Midbrain (tissue), 1 donor: ENCODE data around the gene PTF1A.

Experiments
- DNase-seq: peaks from one replicate; lab custom pipeline; 2025; lab: John Stamatoyannopoulos, UW

PTF1A gene, protein sequence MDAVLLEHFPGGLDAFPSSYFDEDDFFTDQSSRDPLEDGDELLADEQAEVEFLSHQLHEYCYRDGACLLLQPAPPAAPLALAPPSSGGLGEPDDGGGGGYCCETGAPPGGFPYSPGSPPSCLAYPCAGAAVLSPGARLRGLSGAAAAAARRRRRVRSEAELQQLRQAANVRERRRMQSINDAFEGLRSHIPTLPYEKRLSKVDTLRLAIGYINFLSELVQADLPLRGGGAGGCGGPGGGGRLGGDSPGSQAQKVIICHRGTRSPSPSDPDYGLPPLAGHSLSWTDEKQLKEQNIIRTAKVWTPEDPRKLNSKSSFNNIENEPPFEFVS

DNA sequence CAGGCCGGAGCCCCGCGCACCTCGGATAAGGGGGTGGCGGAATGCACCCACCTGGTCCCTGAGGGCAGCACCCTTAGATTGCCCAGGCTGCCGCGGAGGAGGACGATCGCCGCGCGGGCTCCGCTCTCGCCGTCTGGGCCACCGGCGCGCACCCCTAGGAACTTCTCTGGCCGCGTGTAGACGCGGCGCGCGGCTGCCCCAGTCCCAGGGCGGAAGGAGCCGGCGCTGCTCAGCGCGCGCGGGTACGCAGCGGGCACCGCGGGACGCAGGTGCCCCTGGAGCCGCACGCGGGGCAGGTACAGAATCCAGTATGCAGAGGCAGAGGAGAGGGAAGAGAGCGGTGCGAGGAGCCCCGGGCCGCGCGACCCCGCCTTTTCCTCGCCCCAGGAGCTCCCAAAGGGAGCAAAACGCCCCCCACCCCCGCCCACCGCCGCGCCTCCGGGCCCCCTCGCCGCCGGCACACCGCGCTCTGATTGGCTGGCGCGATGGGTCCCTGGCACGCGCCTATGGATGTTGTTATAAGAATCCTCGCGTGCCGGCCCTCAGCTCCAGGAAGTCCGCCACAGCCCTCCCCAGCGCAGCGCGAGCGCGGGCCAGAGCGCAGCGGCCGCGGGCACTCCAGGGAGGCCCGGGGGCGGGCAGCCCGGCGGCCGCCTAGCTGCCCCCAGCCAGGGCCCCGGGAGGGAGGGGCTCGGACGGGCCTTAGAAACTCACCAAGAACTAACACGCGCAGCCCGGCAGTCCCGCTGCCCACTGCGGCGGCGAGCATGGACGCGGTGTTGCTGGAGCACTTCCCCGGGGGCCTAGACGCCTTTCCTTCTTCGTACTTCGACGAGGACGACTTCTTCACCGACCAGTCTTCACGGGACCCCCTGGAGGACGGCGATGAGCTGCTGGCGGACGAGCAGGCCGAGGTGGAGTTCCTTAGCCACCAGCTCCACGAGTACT lies at the start of gene PTF1A:
PTF1A (plus strand) TSS at position 549 of the 948 bp plus-strand sequence; CDS start at position 768, 219 bp downstream.
- no peak for DNase-seq

DNA sequence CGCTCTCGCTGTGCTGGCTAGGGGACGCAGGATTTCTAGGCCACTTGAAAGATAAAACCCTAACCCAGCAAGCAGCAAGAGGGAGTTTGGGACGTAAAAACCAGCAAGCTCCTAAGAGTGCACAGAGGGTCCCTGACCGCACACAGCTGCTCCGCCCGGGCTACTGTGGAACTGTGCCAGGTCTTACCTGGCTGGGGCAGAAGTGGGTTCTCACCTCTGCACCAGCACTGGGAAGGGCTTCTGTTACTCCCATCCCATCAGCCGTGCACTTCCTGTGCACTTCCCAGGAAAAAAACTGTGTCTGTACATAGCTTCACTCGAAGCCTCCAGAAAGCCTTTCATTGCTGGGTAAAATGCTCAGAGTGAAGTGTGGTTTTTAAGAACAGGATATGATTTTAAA lies 45.9 kb upstream of the PTF1A start:
- no peak for DNase-seq

DNA sequence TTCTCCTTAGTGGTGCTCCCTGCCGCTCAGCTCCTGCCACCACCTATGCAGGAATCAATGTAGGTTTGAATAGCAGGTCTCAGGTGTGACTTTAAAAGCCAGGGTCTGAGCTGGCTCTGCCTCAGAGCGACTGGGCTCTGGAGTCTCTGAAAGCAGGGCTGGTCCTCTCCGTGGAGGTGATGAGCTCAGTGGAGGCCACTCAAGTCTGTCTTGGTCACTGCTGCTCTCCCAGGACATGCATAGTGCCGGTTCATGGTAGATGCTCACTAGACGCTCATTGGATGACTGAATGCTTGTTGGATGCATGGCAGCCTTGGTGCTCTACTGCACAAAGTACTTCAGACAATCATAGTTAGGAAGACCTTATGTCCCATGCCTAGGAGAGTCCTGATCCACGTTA lies 45.1 kb upstream of the PTF1A start:
- DNase-seq, result no peak

DNA sequence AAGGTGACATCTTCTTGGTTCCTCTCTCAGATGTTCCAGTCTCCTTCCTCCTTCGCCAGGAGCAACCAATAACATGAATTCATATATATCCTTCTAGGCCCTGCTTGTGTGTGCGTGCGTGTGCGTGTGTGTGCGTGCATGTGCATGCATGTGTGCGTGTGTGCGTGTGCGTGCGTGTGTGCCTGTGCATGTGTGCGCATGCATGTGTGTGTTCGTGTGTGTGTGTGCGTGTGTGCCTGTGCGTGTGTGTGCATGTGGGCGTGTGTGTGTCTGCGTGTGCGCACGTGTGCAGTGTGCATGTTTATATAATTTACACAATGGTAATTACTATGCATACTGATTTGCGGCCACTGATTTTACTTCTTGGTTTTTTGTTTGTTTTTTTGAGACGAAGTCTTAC lies 43.9 kb upstream of the PTF1A start:
- no peak for DNase-seq

DNA sequence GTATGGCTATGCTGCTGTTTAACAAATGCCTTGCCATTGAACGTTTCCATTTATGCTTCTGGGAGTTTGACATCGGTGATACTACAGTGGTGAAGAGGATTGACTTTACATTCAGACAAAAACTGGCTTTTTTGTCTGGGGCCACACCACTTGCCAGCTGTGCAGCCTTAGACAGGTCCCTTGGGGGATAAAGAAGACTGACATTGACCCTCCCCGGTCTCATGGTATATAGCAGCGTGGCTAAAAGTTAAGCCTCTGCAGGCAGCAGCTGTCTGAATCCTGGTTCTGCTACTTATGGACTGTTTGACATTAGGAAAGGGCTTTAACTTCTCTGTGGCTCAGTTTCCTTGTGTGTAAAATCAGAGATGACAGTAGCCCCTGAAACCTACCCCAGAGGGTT lies 42.0 kb upstream of the PTF1A start:
- DNase-seq, result no peak

DNA sequence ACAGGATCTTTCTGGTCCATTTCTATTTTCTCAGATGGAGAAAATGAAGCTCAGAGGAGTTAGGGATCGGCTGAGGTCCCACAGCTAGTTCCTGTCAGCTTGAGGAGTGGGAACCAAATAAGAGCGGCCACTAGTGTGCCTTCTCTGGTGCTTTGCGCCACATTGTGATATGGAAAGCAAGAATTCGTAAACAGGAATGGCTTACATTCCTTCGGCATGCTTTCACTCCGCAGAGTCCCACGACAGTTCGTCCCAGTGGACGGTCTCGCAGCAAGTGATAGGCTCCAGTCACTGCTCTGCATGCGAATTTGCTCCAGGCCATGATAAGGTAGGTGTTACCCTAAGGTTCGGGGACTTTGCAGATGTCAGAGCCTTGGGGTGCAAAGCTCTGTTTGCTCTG lies 41.5 kb upstream of the PTF1A start:
- no peak for DNase-seq

DNA sequence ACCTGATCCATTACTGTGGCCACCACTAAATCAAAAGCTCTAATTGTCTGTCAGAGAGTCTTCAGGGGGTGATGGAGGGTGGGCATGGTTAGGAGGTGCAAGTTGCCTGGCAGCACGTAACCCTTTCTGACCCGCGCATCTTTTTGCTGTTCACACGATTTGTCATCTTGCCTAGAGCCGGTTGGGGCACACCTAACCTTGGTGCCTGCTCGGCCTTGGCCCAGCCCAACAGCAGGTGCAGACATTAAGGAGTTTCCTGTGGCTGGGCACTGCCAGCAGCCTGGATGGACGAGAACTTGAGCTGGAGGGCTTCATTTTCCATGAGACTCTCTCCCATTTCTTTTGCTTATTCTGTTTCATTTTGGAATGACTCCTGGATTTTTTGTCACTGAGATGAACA lies 41.0 kb upstream of the PTF1A start:
- no peak for DNase-seq

DNA sequence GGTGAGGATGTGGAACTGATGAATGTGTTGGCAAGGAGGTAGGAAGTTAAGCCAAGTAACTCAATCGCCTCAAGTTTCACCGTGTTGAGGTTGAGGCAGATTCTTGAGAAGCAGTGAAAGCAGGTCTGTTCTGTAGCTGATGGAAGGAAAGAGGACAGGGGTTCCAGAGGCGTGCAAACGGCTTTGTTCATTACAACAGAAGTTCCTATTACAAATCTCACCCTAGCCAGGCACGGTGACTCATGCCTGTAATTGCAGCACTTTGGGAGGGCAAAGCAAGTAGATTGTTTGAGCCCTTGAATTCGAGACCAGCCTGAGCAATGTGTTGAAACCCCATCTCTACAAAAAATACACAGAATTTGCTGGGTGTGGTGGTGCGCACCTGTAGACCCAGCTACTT lies 36.9 kb upstream of the PTF1A start:
- DNase-seq, result no peak

DNA sequence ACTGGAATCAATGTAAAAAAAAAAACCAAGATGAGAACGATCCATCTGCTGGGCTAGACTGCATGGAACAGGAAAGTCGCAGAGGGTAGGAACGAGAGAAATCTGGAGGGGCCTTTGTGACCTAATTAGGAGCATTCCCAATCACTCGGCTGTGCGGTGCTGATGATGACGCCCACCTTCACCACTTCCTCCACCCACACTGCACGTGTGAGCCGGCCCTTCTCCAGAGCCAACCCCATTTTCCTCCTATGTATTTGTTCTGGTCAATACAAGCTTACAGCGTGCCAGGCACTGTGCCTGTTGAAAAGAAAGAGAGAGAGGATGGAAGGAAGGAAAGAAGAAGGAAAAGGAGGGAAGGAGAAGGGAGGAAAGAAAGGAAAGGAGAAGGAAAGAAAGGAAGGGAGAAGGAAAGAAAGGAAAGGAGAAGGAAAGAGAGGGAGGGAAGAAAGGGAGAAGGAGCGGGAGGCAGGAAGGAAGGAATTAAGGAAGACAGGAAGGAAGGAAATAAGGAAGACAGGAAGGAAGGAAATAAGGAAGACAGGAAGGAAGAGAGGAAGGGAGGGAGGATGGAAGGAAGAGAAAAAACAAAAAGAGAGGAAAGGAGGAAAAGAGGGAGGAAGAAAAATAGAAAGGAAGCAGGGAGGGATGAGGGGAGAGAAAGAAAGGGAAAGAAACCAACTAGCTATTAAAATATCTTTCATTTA lies 35.5 kb upstream of the PTF1A start:
- no peak for DNase-seq

DNA sequence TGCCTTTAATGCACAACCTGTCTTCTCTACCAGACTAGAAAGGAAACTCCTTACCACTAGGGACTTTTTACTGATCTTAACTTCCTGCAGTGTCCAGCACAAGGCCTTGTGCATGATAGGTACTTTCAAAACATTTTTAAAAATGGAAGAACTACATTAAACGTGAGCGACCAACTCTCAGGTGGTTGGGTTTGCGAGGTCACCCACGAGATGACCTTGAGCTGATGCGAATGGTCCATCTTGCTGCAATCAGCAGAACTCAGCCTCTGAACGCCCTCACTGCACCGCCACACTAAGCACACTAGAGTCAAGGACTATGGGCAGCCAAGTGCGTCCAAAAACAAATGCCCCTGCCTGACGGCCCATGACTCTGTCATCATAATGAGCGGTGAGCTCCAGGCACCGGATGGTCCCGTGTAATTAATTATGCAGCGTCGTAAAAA lies 34.9 kb upstream of the PTF1A start:
- DNase-seq, result no peak

DNA sequence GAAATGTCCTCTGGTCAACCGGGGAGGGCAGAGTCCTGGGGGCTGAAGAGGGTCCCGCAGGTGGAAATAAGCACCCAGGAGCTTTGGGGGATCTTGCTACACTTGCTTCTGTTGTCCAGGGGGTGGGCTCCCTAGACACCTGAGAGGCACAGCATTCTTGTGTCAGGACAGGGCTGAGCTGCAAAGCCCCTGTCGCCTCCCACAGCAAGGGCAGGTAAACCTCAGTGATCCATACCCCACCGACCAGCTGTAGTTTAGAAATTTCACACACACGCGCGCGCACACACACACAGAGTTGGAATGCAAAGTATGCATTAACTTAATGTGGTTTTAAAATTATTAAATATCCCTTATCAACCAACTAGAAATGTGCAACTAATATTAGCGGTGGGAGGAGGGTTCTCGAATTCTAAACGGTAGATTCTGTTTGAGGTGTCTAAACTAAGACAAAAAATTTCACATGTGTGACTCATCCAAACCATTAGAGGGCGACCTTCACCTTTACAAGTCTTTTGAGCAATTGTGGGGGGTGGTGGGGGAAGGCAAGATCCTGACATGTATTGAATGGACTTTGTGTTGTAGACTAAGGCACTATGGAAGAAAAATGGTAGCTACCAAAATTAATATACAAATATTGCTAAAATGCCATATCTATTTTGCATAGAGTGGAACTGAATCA lies 34.3 kb upstream of the PTF1A start:
- DNase-seq, result peak; percentile 31

DNA sequence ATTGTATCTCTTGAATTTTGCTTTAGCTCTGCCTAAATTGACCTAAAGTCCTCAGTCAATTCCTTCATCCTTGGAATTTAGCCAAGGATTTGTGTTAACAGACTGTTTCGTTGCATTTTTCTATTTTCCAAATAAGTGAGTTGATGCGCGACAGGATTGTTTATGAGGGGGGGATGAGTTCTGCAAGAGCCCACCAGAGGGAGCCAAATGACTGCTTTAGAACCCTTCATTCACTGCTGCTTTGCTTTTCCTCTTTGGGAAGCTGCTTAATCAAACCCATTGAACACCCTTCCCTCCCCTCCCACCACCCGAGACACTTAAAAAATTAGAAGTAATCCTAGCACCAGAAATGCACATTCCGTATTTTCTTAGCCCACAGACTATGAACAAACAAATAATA lies 33.7 kb upstream of the PTF1A start:
- DNase-seq, result peak; percentile 77

DNA sequence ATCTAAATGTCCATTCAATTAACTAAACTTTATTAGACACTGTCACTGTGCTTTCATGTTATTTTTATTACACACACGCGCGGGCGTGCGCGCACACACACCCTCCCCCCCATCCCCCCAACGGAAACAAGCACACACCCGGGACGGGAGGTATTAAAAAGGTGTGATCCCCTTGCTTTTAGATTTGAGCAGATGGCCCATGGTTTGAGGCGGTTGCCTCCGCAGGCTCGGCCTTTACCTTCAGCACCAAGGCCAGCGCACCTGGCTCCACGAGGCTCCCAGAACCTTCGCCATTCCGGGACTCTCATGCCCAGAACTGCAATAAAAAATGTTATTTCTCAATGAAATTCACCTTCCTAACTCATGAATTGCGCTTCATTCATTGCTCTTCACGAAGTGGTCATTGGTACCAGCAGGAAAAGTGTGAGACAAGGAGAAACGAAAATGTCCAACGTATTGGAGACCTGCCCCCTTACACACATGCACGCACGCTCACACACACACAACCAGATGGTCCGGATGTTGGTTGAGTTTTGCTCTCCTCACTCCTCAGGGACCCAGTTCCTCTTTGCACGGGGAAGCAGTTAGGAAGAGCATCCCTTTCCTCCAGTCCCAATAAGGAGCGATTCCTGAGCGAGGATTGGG lies 20.8 kb upstream of the PTF1A start:
- no peak for DNase-seq

DNA sequence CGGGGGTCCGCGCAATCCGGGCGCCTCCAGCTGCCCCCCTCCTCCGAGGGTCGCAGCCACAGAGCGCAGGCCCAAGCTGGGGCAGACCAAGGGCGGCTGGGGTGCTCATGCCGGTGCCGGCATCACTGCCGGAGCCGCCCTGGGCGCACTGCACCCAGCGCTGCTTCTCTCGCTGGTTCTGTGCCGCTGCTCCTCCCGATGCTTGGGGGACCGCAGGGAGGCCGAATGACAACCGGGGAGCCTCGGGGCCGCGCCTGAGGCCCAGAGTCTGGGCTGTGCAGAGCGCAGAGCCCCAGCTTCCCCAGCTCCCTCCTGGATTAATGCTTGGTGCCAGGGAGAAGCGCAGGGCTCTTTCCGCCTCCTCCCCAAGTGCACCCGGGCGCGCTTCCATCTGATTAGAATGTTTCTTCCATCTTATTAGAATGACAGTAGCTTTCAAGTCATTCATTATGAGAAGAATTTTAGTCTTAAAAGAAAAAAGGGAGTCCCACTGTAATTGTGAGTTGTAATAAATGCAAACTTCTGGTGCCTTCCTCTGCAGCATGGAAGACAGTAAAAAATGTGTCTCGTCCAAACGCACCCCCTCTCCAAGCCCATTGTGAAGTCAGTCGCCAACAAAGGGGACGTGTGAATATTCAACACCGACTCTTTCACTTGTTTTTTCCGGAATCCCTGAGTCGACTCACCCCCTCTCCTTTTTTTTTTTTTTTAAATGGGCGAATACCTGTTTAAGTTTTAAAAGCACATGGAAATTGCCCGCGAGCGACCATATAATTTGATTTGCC lies 19.5 kb upstream of the PTF1A start:
- DNase-seq, result no peak

DNA sequence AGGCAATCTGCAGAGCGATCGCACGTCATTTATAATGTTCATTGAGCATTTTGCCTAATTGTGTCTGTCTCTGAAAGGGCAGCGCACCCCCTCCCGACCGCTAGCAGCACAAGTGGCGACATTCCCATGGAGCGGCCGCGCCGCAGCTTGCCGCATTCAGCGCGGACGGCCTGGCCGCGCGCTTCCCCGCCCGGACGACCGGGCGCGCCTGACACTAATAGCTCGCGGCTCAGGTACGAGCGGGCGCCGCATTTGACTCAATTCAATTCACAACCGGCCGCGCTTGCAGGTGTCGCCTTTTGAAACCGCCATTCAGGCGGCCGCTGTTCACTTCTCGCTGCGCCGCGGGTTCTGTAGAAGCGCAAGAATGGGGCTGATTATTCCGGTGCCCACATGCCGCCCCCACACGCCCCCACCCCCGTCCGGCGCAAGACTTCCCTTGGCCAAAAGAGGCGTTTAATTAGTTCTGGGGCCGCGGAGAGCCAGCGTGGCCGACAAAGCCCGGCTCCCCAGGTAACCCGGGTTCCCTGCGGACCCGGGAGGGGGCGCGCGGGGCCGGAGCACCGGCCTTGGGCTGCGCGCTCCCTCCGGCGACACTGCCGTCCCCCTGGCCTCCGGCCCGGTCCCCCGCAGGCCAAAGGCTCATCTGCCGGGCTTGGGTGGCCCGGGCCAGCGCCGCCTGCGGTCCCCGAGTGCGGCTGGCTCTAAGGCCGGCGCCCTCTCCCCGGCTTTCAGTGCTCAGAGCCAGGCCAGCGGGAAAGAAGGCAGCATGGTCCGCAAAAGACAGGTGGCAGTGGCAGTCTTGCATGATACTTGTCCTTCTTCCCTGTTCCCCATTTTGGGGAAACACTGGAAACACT lies 18.7 kb upstream of the PTF1A start:
- DNase-seq, result no peak

DNA sequence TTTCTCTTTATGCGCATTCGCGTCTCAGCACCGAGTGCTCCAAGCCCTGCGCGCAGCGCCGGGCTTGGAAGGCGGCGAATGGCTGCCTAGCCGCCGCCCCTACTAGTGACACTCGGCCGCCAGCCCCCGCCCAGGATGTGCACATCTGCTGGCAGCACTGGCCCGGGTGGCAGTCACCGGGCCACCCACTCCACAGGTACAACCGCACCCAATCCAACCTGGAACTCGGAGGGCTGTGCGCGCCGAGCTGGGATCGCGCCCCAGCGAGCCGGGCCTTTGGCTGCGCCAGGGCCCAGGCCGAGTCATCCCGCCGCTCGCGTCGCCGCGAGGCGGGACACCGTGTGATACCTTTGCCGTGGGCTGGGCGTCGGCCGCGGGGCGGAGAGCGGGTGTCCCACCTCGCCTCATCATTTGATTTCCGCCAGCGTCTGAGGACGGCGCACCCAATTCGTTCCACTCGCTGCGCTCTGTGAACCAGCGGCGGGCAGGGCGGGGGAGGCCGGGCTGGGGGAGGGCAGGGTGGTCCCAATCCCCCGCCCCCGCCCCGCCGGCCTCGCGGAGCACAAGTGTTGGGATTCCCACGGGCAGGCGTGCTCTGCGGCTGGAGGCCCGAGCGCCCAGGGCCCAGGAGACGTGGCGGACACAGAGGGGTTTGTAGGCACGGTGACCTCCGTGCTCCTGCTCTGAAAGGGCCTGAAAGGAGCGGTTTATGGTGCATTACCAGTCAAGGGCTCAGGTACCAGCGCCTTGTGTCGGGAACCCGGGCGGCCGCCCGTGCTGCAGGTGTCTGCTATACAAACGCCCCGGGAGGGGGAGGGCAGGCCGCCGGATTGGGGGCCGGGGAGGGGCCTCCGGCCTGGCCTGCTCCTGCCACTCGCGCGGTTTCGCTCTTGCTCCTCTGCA lies 17.8 kb upstream of the PTF1A start:
- DNase-seq, result no peak

DNA sequence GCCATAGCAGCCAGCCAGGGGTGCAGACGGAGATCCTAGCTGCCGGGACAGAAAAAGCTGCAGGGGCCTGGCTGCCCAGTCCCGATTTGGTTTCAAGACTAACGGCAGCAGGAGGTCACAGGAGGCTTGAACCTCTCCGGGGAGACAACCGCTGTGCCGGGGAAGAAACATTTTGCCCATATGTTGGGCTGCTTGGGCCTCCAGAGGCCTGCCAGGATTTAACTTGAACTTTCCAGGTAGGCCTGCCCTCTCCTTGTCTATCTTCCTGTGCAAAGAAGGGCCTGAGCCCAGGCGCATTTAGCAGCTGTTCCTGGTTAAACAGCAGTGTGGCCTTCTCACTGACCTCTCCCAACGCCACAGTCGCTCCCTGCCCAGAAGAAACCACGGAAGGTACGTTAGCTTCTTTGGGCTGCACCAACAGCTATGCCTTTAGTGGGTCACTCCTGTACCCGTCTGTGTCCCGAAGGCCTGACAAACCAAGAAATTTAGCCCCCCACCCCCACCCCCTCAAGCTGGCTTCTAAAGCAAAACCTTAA lies 17.1 kb upstream of the PTF1A start:
- DNase-seq, result no peak

DNA sequence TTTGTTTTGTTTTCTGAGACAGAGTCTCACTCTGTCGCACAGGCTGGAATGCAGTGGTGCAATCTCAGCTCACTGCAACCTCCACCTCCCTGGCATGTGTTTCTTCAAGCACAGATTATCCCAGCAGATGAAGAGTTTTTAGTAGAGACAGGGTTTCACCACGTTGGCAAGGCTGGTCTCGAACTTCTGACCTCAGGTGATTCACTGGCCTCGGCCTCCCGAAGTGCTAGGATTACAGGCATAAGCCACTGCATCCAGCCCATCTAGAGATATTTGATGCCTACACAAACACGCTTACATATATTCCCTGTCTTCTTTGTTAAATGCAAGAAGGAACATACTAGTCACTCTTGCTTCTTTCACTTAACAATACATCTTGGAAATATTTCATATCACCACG lies 5.9 kb upstream of the PTF1A start:
- DNase-seq, result no peak
